ENCODE measurements around the gene IFRD2. TPM values are rescaled to one million over a fixed set of nuclear protein-coding genes. Genes with fewer than 3 reads are reported as not detected.

The IFRD2 gene
- total and polyA plus RNA-seq, 9 of the 15 experiments (the other 6 are each of a cell fraction or from before 2014, with no cell fraction given) = 30.5 to 115 (median 52.8) TPM

GRCh38 chr3:50324351-50325112, 32.3 kb upstream of the IFRD2 start:
- intact Hi-C loops (cut with micrococcal nuclease) (loop anchor here (1.0 to 2.0 kb wide), 3 partner anchors 50 to 136 kb away; no protein-coding TSS in a partner anchor), in situ Hi-C loops (cut with MboI) (no loop called here)
- ChIA-PET POLR2A (interaction anchor here (0.6 to 1.2 kb wide), 4 partner anchors 11 to 30 kb away, joined by 3 to 4 read pairs (median 3); partner anchors contain the start of gene HYAL1), CTCF (ENCODE audit: low intra/inter-chr PET ratio) (interaction anchor here (1.4 to 2.1 kb wide), 2 partner anchors 50 to 97 kb away, joined by 6 read pairs; no protein-coding TSS in a partner anchor)
- peaks cover 28% of the 10 kb centered on the region for H3K79me2 ChIP-seq (ENCODE audit: control insufficient read depth, insufficient read depth, low read length)
- peak; percentile 70 for ATAC-seq
- peak; percentile 40 to 86 (median 64) for DNase-seq (ENCODE audit: extremely low read depth in 1 of 4, low spot score in 3 of 4)
- no peak overlapping the region for H3K4me3 ChIP-seq
- no peaks in the 10 kb centered on the region for H3K9me1 ChIP-seq (ENCODE audit: control insufficient read depth, insufficient read depth, low read length)
- BruUV-seq (replicated peaks) = no TSS peak
- H2AFZ ChIP-seq (ENCODE audit: low read depth, low read length) = no peak overlapping the region; the same call in 1 of the 2 replicates
- H3K4me1 ChIP-seq (replicated peaks in 1 of 2; ENCODE audit: control insufficient read depth in 2 of 2, insufficient read depth in 2 of 2, low read length in 2 of 2) = peaks cover 24 to 52% of the 10 kb centered on the region in 2 experiments; a peak in 4 of 5 replicates
- H3K4me2 ChIP-seq (ENCODE audit: insufficient read depth, low read length) = no peak overlapping the region
- WGBS (ENCODE audit: insufficient coverage, low coverage, missing lambda C conversion rate) = 17% methylated on average over 4 of the region's 4 CpGs
- H3K36me3 ChIP-seq (ENCODE audit: control insufficient read depth, insufficient read depth, low read length) = peaks cover 30% of the 10 kb centered on the region; the same call in 1 of the 3 replicates
- H4K20me1 ChIP-seq (replicated peaks; ENCODE audit: control insufficient read depth, insufficient read depth, low read length) = no peaks in the 10 kb centered on the region
- H3K9me3 ChIP-seq (replicated peaks; ENCODE audit: control insufficient read depth, insufficient read depth, low read depth, low read length) = no peaks in the 10 kb centered on the region
- peak overlapping the region in 1 of 2 experiments; percentile 24; a peak in 1 of 4 replicates for H3K9ac ChIP-seq (ENCODE audit: insufficient read depth in 1 of 2, low read depth in 2 of 2, low read length in 2 of 2)
- FAIRE-seq = peak; percentile 89
- peak overlapping the region; percentile 33; the same call in 1 of the 3 replicates for H3K27ac ChIP-seq (ENCODE audit: extremely low read depth, low read depth, low read length)
- no peaks in the 10 kb centered on the region for H3K27me3 ChIP-seq (ENCODE audit: control insufficient read depth in 2 of 2, insufficient read depth in 2 of 2, low read length in 2 of 2)
- TF ChIP-seq NFIC (IDR thresholded peaks at IDR 0.05) = peak; percentile 96
- TF ChIP-seq KDM1A (IDR thresholded peaks at IDR 0.05) = peak; percentile 53 to 69; a peak in 3 of 4 replicates
- peak; percentile 47; the same call in 1 of the 2 replicates for TF ChIP-seq CTBP1 (IDR thresholded peaks at IDR 0.05; ENCODE audit: borderline replicate concordance)
- TF ChIP-seq CTCFL (IDR thresholded peaks at IDR 0.05; ENCODE audit: borderline replicate concordance, insufficient read depth, low read depth, low read length, poor library complexity, severe bottlenecking) = peak; percentile 68
- TF ChIP-seq RB1 (IDR thresholded peaks at IDR 0.05; ENCODE audit: low read depth) = peak; percentile 52; the same call in 1 of the 2 replicates
- TF ChIP-seq MAZ (CRISPR knock-in tag; conservative IDR thresholded peaks at IDR 0.05 in 1 of 2, IDR thresholded peaks at IDR 0.05 in 1 of 2) = peak; percentile 32 to 73; a peak in 3 of 4 replicates
- TF ChIP-seq SMC3 (conservative IDR thresholded peaks at IDR 0.05; ENCODE audit: insufficient read depth, low read depth, low read length) = peak; percentile 55
- TF ChIP-seq TCF3 (CRISPR knock-in tag; IDR thresholded peaks at IDR 0.05) = peak; percentile 22; the same call in 1 of the 2 replicates
- peak; percentile 61 for TF ChIP-seq ZNF592 (IDR thresholded peaks at IDR 0.05)
- TF ChIP-seq ARID3A (IDR thresholded peaks at IDR 0.05; ENCODE audit: borderline replicate concordance, low read depth, low read length) = no peak; the same call in 1 of the 2 replicates
- no peak for TF ChIP-seq DIDO1 (tag; IDR thresholded peaks at IDR 0.05; ENCODE audit: low read depth)
